Measurements from ENCODE around the gene UBE2D2.
"Not testable (repeated sequence)": the region's sequence is repeated elsewhere in the genome, so short reads cannot be mapped to it uniquely, and the experiment has no call there.

UBE2D2 gene

DNA sequence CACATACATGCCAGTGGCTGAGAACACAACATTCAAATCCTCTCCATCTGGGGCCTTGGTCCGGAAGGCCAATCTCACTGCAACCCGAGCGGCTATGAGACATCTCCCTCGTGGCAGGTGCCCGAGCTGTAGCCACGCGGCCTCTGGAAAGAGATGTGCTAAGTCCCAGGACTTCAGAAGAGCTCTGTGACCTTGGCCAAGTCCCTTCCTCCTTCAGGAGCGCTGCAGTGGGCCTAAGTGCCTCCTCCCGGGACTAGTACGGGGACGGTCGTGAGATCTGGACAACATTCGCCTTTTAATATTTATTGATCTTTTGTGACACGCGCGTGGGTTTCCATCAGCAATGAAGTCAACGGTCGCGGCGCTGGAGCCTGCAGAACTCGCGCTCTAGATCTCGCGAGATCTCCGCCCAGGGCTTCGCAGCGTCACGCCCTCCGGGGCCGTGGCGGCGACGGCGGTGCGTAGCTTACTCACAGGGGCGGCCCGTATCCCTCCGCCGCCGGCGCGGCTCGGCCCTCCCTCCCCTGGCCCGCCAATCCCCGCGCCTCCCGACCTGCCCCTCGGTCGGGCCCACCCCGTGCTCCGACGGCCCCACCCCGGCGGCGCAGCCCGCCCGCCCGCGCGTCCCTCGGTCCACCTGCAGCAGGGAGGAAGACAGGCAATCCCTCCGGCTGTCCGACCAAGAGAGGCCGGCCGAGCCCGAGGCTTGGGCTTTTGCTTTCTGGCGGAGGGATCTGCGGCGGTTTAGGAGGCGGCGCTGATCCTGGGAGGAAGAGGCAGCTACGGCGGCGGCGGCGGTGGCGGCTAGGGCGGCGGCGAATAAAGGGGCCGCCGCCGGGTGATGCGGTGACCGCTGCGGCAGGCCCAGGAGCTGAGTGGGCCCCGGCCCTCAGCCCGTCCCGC, at the start of gene UBE2D2:
Gene UBE2D2 (plus strand): TSS at position 588 of the 903 bp plus-strand sequence. CDS start 453 bp downstream, outside the sequence.
- H3K4me3 ChIP-seq (ENCODE audit: low read depth, low read length): peak within 1 kb of the TSS; percentile 83

DNA sequence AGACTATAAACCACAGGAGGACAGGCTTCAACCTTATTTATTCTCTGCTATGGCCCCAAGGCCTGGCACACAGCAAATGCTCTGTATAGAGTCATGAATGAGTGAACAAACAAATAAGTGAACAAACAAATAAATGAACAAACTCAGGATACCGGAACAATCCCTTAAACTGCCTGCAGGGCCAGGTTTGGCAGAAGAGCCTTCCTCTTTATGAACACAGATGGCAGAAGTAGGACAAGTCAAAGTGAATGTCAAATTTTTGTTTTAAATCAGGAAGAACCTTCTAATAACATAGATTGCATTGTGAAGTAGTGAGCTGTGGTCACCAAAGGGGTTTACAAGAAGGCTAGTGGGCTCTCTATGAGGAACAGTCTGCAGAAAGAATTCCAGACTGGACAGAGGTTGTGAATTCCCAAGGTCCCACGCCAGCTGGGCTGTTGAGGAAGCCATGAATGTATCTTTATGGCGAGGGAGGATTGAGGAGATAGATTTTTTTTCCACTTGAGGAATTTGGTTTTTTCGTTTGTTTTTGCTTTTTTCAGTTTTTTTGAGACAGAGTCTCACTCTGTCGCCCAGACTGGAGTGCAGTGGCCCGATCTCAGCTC, 48.3 kb upstream of the UBE2D2 start:
- no peak overlapping the region for H3K4me3 ChIP-seq (ENCODE audit: low read depth, low read length)

GRCh38 chr5:139513434-139513833, 47.7 kb upstream of the UBE2D2 start:
- not testable (repeated sequence) for H3K4me3 ChIP-seq (ENCODE audit: low read depth, low read length)

GRCh38 chr5:139513852-139514485, 47.2 kb upstream of the UBE2D2 start:
- no peak overlapping the region for H3K4me3 ChIP-seq (ENCODE audit: low read depth, low read length)

DNA sequence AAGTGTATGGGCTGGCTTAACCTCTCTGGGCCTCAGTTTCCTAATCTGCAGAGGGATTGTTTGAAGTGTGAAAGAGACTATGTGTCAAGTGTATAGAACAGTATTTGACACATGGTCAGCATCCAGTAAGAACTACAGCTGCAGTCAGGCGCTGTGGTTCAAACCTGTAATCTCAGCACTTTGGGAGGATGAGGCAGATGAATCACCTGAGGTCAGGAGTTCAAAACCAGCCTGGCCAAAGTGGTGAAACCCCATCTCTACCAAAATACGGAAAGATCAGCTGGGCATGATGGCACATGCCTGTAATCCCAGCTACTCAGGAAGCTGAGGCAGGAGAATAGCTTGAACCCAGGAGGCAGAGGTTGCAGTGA, 46.7 kb upstream of the UBE2D2 start:
- no peak overlapping the region for H3K4me3 ChIP-seq (ENCODE audit: low read depth, low read length)

DNA sequence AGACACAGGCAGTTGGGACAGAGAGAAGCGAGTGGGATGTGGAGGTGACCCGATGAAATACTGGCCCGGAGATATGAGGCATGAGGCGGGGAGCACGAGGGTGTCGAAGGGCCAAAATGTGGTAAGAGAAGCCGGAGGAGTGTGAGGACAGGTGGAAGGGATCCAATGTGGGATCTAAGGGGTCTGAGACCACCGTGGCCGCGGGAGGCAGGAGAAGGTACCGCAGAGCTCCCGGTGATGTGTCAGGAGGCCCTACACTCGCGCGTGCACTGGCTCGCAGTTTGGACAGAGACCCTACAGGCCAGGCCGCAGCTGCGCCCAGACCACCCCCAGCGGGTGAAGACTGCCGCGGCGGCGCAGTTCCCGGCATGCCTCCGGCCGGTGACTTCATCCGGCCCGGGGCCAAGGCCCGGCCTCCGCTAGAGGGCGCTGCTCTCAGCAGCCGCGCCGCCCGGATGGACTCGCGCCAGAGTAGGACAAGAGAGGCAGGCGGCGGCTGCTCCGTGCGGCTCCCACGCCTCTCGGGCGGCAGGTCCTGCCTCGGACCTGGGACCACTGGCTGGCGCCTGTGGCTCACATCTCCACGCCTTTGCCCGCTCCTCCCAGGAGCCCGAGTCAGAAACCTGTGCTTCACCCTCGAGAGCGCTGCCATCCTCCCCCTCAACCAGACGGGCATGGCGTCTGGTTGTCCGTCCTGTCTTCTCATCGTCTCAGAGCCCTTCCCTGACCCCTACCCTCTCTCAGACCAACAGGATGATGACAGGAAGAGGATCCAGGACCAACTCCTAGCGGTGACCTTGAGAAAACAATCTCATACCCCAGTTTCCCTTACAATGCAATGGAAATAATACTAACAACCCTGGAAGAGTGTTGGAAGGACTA, 43.2 kb upstream of the UBE2D2 start:
- peak overlapping the region; percentile 37 for H3K4me3 ChIP-seq (ENCODE audit: low read depth, low read length)

DNA sequence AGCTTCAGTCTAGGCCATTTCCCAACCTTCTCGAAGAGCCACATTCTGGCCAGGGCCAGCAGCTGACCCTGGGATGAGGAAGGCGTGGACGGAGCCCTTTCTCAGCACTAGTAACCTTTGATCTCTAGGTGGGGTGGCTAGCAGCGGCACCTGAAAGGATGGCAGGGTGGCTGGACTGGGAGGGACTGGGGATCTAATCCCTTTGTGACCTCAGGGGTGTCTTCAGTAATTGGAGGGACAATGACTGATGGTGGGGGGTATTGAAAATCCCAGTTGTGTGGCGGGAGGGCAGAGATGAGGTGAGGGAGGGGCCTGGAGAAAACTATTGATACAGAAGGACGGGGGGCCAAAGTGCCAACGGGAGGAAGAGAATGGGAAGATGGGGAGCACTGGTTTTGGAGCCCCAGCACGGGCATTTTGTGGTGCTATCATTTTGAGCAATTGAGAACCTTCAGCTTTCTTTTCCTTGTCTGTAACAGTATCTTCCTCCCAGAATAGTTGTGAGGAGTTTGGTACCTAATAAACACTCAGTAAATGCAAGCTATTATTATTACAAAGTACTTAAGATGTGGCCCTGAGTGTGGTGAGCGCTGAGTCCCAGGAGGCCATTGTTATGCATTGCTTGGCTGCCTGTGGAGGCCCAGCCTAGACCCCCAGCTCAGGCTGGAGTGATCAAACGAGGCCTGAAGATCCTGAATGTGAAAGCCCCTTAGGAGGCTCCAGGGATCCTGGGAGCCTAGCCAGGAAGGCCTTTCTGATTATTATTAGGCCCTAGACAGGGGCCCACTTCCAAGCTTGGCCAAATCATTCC, 37.3 kb upstream of the UBE2D2 start:
- H3K4me3 ChIP-seq (ENCODE audit: low read depth, low read length): no peak overlapping the region

GRCh38 chr5:139524446-139524845, 36.7 kb upstream of the UBE2D2 start:
- H3K4me3 ChIP-seq (ENCODE audit: low read depth, low read length): no peak overlapping the region

GRCh38 chr5:139524940-139525585, 36.1 kb upstream of the UBE2D2 start:
- H3K4me3 ChIP-seq (ENCODE audit: low read depth, low read length): no peak overlapping the region

- not testable (repeated sequence) for H3K4me3 ChIP-seq (ENCODE audit: low read depth, low read length)
These were observed 35.4 kb upstream of the UBE2D2 start for GRCh38 chr5:139525586-139526308.

GRCh38 chr5:139526309-139527089, 34.6 kb upstream of the UBE2D2 start:
- not testable (repeated sequence) for H3K4me3 ChIP-seq (ENCODE audit: low read depth, low read length)

DNA sequence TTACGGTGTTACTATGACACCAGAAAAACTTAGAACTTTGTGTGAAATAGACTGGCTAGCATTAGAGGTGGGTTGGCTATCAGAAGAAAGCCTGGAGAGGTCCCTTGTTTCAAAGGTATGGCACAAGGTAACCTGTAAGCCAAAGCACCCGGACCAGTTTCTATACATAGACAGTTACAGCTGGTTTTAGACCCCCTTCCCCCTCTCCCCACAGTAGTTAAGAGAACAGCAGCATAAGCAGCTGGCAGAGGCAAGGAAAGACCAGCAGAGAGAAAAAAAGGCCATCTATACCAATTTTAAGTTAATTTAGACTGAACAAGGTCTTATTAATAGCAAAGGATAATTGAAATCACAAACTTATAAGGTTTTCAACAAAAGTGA, 34.1 kb upstream of the UBE2D2 start:
- H3K4me3 ChIP-seq (ENCODE audit: low read depth, low read length): not testable (repeated sequence)

DNA sequence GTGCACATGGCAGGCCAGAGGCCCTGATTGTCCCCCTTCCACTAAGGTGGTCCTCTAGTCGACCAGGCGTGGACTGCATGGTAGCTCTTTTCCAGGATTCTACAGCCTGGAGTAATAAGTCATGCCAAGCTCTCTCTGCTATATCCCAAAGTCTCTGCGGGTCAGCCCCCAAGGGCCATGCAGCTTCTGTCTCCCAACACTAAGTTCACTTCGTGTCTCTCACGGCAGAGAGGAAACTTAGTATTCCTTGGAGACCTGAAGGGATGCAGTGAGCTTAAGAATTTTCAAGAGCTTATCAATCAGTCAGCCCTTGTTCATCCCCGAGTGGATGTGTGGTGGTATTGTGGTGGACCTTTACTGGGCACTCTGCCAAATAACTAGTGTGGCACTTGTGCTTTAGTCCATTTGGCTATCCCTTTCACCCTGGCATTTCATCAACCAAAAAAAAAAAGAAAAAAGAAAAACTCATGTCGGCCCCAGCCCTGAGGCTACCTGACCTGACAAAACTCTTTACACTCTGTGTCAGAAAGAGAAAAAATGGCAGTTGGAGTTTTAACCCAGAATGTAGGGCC, 33.2 kb upstream of the UBE2D2 start:
- H3K4me3 ChIP-seq (ENCODE audit: low read depth, low read length): not testable (repeated sequence)

DNA sequence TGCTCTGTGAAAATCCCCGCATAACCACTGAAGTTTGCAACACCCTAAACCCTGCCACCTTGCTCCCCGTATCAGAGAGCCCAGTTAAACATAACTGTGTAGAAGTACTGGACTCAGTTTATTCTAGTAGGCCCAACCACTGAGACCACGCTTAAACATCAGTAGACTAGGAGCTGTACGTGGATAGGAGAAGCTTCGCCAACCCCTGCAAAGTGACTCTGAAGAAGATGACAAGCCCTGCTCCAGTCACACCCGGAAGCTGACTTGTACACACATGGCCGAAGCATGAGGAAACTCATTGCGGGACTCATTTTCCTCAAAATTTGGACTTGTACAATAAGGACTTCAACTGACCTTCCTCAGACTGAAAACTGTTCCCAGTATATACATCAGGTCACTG, 32.4 kb upstream of the UBE2D2 start:
- not testable (repeated sequence) for H3K4me3 ChIP-seq (ENCODE audit: low read depth, low read length)

GRCh38 chr5:139530079-139530478, 31.1 kb upstream of the UBE2D2 start:
- H3K4me3 ChIP-seq (ENCODE audit: low read depth, low read length): not testable (repeated sequence)

DNA sequence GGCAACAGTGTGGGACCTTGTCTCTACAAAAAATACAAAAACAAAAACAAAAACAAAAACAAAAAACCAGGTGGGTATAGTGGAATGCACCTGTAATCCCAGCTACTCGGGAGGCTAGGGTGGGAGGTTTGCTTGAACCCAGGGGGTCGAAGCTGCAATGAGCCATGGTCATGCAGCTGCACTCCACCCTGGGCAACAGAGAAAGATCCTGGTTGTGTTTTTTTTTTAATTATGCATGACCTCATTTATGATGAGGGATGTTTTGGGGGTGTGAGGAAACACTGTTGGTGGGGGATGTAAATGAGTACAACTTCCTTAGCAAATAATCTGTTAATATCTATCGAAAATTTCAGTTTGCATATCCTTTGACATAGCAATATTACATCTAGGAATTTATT, 29.4 kb upstream of the UBE2D2 start:
- H3K4me3 ChIP-seq (ENCODE audit: low read depth, low read length): no peak overlapping the region

DNA sequence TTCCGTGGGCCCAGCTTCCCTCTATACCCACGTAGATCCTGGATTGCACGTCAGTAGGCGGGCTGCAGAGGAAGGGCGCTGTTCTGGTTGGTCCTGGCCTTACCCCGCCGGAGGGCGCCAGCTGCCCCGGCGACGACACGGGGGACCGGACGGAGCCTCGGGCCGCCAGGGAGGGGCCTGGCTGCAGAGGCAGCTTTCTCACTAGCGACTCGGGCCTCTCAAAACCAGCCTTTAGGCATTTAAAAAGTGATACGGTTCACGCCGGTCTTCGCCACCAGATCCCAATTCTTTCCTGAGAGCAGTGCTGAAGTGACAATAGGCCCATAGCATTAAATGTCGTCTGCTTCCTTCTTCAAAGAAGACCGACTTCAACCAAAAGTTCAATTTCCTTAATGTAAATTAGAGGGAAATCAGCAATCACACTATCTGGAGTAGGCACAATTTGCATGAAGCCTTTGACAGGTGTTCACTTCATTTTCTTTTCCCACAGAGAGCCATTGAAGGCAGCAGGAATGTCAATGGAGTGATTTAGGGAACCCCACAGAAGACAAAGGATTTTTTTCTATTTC, 17.6 kb upstream of the UBE2D2 start:
- no peak overlapping the region for H3K4me3 ChIP-seq (ENCODE audit: low read depth, low read length)

- not testable (repeated sequence) for H3K4me3 ChIP-seq (ENCODE audit: low read depth, low read length)
These were observed 14.5 kb upstream of the UBE2D2 start for GRCh38 chr5:139546593-139546992.
